ENCODE data around the gene UCN2. TPM values are rescaled to one million over a fixed set of nuclear protein-coding genes. Genes with fewer than 3 reads are reported as not detected.

Gene UCN2
- total and polyA plus RNA-seq, 2 of the 4 experiments (the other 2 are of a cell fraction): 0.54 to 2.7 TPM

DNA sequence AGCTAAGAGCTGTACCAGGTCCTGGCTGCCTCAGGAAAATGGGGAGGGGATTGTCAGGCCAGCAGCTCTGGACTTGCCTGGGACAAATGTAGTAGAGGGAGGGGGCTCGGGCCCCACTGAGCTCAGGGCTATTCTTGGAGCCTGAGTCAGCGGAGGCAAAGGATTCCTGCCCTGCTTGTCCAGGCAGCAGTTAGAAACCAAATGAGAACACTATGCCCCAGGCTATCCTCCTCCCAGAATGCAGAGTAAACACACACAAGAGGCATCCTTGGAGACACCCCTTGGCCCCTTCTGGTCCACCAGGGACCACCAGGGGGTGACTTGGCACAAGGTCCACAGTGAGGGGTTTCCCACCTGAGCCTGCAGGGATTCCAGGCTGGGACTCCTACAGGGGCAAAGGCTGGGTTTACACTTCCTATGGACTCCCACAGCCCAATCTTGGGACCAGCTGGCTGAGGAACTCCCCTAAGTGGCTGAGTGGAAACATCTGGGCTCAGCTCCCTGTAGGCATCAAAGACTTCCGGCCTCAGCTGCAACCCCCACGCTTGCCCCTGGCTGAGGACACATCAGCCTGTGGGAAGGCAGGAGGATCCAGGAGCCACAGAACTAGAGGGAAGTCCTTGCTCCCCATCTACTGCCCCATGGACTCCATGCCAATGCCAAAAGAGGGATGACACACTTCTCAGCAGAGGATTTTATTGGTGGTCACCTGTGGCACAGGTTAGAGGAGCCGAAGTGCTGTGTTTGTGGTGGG is 34.9 kb upstream of the UCN2 start (continued):
- TF ChIP-seq, protein P1, sequence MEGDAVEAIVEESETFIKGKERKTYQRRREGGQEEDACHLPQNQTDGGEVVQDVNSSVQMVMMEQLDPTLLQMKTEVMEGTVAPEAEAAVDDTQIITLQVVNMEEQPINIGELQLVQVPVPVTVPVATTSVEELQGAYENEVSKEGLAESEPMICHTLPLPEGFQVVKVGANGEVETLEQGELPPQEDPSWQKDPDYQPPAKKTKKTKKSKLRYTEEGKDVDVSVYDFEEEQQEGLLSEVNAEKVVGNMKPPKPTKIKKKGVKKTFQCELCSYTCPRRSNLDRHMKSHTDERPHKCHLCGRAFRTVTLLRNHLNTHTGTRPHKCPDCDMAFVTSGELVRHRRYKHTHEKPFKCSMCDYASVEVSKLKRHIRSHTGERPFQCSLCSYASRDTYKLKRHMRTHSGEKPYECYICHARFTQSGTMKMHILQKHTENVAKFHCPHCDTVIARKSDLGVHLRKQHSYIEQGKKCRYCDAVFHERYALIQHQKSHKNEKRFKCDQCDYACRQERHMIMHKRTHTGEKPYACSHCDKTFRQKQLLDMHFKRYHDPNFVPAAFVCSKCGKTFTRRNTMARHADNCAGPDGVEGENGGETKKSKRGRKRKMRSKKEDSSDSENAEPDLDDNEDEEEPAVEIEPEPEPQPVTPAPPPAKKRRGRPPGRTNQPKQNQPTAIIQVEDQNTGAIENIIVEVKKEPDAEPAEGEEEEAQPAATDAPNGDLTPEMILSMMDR (conservative IDR thresholded peaks at IDR 0.05; ENCODE audit: low read depth, low read length): no peak; the same call in 1 of the 2 replicates
- no peak; the same call in 1 of the 2 replicates for TF ChIP-seq NFE2L2 (IDR thresholded peaks at IDR 0.05; ENCODE audit: low read depth, low read length)
- TF ChIP-seq BHLHE40 (IDR thresholded peaks at IDR 0.05; ENCODE audit: low read depth, low read length): peak; percentile 84
